Heart left ventricle (tissue), 16 donors: Measurements from ENCODE around the gene STK11IP. TPM values are rescaled to one million over a fixed set of nuclear protein-coding genes. Genes with fewer than 3 reads are reported as not detected.
A peak's percentile ranks its signal among the peaks of the same experiment; 100 is the strongest.

Source experiments
- ATAC-seq, 4 donors: fragments of 200-7000 bp; cut with Tn5 transposase; one replicate each; pipeline ENCODE4 v1.9.1; 2020 to 2022; ENCODE audit warnings: moderate library complexity in 4 of 4, mild to moderate bottlenecking in 3 of 4, moderate number of reproducible peaks in 1 of 4
- DNase-seq, 5 donors: peaks; one replicate each; pipeline ENCODE4 v3.0.0-alpha.2; 2020
- H3K27ac ChIP-seq, 12 donors: fragments of 200-600 bp; sonication (generic) in 4 of 12; one replicate each; pipeline versions ENCODE4 v1.5.0 to v1.8.0; 2016 to 2022; ENCODE audit warnings: mild to moderate bottlenecking in 2 of 12
- H3K27me3 ChIP-seq, 9 donors: fragments of 200-600 bp; sonication (generic) in 2 of 9; one replicate each; pipeline versions ENCODE4 v1.5.1 to v1.8.0; 2016 to 2022; ENCODE audit warnings: mild to moderate bottlenecking in 3 of 9
- H3K36me3 ChIP-seq, 9 donors: fragments of 200-600 bp; sonication (generic) in 2 of 9; one replicate each; pipeline versions ENCODE4 v1.5.0 to v1.8.0; 2018 to 2022; ENCODE audit warnings: mild to moderate bottlenecking in 2 of 9
- H3K4me1 ChIP-seq, 12 donors: fragments of 200-600 bp; sonication (generic) in 4 of 12; one replicate each; pipeline versions ENCODE4 v1.5.0 to v1.8.0; 2016 to 2022; ENCODE audit warnings: mild to moderate bottlenecking in 3 of 12
- H3K4me3 ChIP-seq, 12 donors: fragments of 200-600 bp; sonication (generic) in 4 of 12; one replicate each; pipeline versions ENCODE4 v1.5.0 to v1.8.0; 2017 to 2022; ENCODE audit warnings: mild to moderate bottlenecking in 9 of 12, moderate library complexity in 4 of 12
- H3K9me3 ChIP-seq, 12 donors: fragments of 200-600 bp; sonication (generic) in 4 of 12; one replicate each; pipeline versions ENCODE4 v1.5.0 to v1.8.0; 2016 to 2022; ENCODE audit warnings: mild to moderate bottlenecking in 1 of 12
- POLR2A ChIP-seq, 2 donors: fragments of 450-650 bp; IDR thresholded peaks; one replicate each; pipeline ENCODE4 v1.6.1; 2017; ENCODE audit warnings: antibody characterized with exemption in 2 of 2, mild to moderate bottlenecking in 2 of 2, moderate library complexity in 2 of 2
- WGBS, 4 donors: extraction: QIAGEN DNeasy Blood & Tissue Kit in 2 of 4; methylation state at CpG; one replicate each; pipeline versions ENCODE4 v1.1.5 to v1.1.7; 2013 to 2018; 5-methylcytosine and 5-hydroxymethylcytosine counted together
- intact Hi-C, 10 donors: fragments of 100-400 bp; cut with DNase I; formaldehyde crosslinking; loops; one replicate each; pipeline versions ENCODE4 v1.11.1 to v1.14.2; 2022
- polyA plus RNA-seq, 2 donors: library from polyadenylated mRNA; stranded (reverse); fragments of 200-250 nt; gene quantifications; one replicate each; pipeline ENCODE4 v1.2.3, GENCODE V29; 2013
- total RNA-seq, 9 donors: library from RNA; depleted of rRNA in 2 of 9; stranded (reverse); fragments of >200 nt in 2 of 9; fragmentation: NEBNext Ultra II Directional in 3 of 9; extraction: Animal tissue kit (Norgen Biotek cat#: 25700) in 3 of 9; gene quantifications; one replicate each; pipeline versions ENCODE4 v1.1.0 to v1.2.4, GENCODE V29; 2016 to 2023
- TF ChIP-seq, protein P1 (sequence below), 12 donors: fragments of 200-600 bp; sonication (generic) in 4 of 12; IDR thresholded peaks; one replicate each; pipeline versions ENCODE4 v1.5.0 to v1.8.0; 2018 to 2022; ENCODE audit warnings: antibody characterized with exemption in 12 of 12, mild to moderate bottlenecking in 5 of 12
- donor health status: ischemic (EF 13 %, LVEDD 7.1; RV severe dilation, severe dysfunction).
- donor health status: healthy with polysubstance abuse.
- donor health status: DM: no; HTN: yes; CAD: no.
- donor health status: DM: no; HTN: no; CAD: no.
- donor health status: ischemic (EF 25% LVEDD 6.9; RV normal size, moderate dysfunction).
- donor health status: ischemic (EF 25% LVEDD 5.7; RV mildly dilated, moderate dysfunction).
- donor health status: healthy.
- donor health status: DM: yes; HTN: yes; CAD: no.
- donor health status: ischemic (EF 35%, LVEDD 5.7; RV mildly dilated, moderate dysfunction).
- donor health status: nonischemic (EF 11% LVEDD 7.7; RV severe dilation, severe dysfunction).
- donor health status: DM: yes; HTN: yes; CAD: no.
- donor health status: PGD.
- donor health status: ischemic (EF 29% LVEDD 5.4; RV normal size, mild dysfunction).
- donor health status: nonischemic (EF 23%, LVEDD 6.1; RV moderate dilation, normal function).

Gene STK11IP
- total and polyA plus RNA-seq, 11 donors = 7.3 to 24.1 (median 14.9) TPM

DNA sequence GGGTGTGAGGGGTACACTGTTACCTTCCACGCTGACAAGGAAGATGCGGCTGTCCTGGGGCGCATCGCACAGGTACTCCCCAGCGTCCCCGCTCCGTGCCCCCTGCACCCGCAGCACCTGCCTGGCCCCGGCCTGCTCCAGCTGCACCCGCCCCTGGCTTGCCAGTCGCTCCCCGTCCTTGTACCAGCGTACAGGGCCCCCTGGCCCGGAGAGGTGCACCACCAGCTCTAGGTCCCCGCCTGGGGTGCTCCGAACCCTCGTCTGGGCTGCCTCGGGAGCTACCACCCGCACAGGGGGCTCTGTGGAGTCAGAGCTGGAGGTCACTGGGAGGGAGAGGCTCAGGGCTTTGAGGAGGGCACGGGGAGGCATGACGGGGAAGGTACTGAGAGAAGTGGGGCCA, 40.3 kb upstream of the STK11IP start:
- DNase-seq (peak in 2 of 5 donors; percentile 23 to 62), ATAC-seq (no peak)
- H3K27ac ChIP-seq = no peak overlapping the region
- H3K27me3 ChIP-seq = peaks cover 0 to 13% (median 0%) of the 10 kb centered on the region in 9 donors
- WGBS, 4 donors = 86 to 93% (median 93%) methylated on average over 15 to 21 of the region's 21 CpGs
- H3K4me1 ChIP-seq = peaks cover 0 to 33% (median 14%) of the 10 kb centered on the region in 12 donors
- H3K36me3 ChIP-seq = peaks cover 0 to 44% (median 29%) of the 10 kb centered on the region in 9 donors
- H3K9me3 ChIP-seq = no peaks in the 10 kb centered on the region
- intact Hi-C loops = loop anchor here in 1 of 10 donors (10.0 kb wide), 1 partner anchor 47 kb away; no protein-coding TSS in a partner anchor
- no peak for TF ChIP-seq POLR2A (IDR thresholded peaks at IDR 0.05)
- TF ChIP-seq, protein P1, sequence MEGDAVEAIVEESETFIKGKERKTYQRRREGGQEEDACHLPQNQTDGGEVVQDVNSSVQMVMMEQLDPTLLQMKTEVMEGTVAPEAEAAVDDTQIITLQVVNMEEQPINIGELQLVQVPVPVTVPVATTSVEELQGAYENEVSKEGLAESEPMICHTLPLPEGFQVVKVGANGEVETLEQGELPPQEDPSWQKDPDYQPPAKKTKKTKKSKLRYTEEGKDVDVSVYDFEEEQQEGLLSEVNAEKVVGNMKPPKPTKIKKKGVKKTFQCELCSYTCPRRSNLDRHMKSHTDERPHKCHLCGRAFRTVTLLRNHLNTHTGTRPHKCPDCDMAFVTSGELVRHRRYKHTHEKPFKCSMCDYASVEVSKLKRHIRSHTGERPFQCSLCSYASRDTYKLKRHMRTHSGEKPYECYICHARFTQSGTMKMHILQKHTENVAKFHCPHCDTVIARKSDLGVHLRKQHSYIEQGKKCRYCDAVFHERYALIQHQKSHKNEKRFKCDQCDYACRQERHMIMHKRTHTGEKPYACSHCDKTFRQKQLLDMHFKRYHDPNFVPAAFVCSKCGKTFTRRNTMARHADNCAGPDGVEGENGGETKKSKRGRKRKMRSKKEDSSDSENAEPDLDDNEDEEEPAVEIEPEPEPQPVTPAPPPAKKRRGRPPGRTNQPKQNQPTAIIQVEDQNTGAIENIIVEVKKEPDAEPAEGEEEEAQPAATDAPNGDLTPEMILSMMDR (IDR thresholded peaks at IDR 0.05) = no peak
- H3K4me3 ChIP-seq = no peak overlapping the region

DNA sequence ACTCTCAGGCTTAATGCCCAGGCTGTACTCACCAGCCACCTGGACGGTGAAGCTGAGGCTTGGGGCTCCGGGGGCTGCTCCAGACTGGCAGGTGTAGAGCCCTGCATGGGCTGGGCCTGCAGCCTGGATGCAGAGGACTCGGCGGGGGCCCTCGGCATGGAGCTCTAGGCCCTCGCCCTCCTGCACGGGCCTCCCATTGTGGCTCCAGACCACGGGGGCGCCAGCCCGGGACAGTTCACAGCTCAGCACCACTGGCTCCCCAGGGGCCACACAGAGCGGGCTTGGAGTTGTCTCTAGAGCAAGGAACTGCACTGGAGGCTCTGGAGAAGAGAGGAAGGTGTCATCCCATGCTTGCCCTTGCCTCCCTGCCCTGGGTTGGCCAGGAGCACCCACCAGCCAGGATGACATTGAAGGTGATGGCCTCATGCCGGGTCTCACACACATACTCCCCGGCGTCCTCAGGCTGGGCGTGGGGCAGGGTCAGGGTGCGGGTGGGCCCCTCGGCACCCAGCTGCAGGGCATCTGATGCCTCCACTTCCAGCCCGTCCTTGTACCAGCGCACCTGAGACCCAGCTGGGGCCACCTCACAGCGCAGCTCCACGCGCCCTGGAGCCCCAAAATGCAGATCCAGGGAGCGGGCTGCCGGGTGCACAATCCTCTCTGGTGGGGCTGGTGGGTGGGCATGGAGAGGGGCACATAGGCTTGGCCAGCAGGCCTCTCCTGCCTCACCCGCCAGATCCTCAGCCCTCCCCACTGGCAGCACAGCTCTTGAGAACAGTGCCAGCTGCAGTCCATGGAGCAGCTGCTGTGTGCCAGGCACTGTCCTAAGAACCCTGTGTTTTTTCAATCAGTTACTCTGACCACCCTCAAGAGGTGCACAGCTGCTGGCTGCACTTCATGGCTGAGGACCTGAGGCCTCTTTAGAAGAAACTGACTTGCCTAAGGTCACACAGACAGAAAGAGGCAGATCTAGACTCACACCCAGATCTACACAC, 39.6 kb upstream of the STK11IP start:
- peaks cover 0 to 52% (median 37%) of the 10 kb centered on the region in 9 donors for H3K36me3 ChIP-seq
- ATAC-seq = no peak
- WGBS, 4 donors = 88 to 95% (median 93%) methylated on average over 15 to 25 of the region's 25 CpGs
- peaks cover 0 to 25% (median 8%) of the 10 kb centered on the region in 12 donors for H3K4me1 ChIP-seq
- H3K27ac ChIP-seq = no peak overlapping the region
- no peak for TF ChIP-seq POLR2A (IDR thresholded peaks at IDR 0.05)
- TF ChIP-seq, protein P1 (IDR thresholded peaks at IDR 0.05) = no peak
- peak in 3 of 5 donors; percentile 18 to 58 (median 22) for DNase-seq
- no peak overlapping the region for H3K4me3 ChIP-seq
- peaks cover 0 to 8% (median 0%) of the 10 kb centered on the region in 9 donors for H3K27me3 ChIP-seq
- intact Hi-C loops = loop anchor here in 1 of 10 donors (10.0 kb wide), 1 partner anchor 47 kb away; no protein-coding TSS in a partner anchor
- H3K9me3 ChIP-seq = no peaks in the 10 kb centered on the region

DNA sequence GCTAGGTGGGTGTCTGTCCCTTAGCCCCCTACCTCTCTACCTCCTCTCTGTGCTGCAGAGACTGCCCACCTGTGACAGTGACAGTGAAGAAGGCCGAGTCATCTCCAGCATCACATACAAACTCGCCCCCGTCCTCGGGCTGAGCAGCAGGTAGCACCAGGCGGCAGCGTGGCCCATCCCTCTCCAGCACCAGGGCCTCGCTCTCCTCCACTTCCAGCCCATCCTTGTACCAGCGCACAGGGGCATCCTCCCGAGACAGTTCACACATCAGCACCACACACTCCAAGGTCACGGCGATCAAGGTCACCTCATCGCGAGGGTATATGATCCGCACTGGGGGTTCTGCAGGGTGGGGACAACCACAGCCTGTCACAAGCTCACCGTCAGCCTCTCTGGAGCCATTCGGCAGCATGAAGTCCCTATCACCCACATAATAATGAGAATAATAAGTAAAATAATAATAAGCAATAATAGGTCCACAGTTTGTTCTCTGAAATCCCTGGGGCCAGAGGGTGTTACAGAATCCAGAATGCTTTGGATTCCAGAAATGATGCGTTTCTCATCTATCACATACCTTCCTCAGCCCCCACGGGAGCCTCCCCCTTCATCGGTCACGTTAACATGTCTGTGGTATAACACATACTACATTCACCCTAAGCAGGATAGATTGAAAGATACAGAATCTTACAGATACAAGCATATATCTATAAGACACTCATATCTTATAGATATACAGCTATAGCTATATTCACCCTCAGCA, 38.3 kb upstream of the STK11IP start:
- peaks cover 0 to 23% (median 7%) of the 10 kb centered on the region in 12 donors for H3K4me1 ChIP-seq
- H3K36me3 ChIP-seq = peaks cover 0 to 62% (median 48%) of the 10 kb centered on the region in 9 donors
- DNase-seq (peak in 2 of 5 donors; percentile 18 to 21), ATAC-seq (no peak)
- H3K4me3 ChIP-seq = no peak overlapping the region
- H3K27ac ChIP-seq = no peak overlapping the region
- WGBS, 4 donors = 74 to 86% (median 81%) methylated on average over 20 of the region's 20 CpGs
- intact Hi-C loops = loop anchor here in 1 of 10 donors (10.0 kb wide), 1 partner anchor 45 kb away; no protein-coding TSS in a partner anchor
- TF ChIP-seq, protein P1 (IDR thresholded peaks at IDR 0.05) = no peak
- no peak for TF ChIP-seq POLR2A (IDR thresholded peaks at IDR 0.05)
- peaks cover 0 to 3% (median 0%) of the 10 kb centered on the region in 9 donors for H3K27me3 ChIP-seq
- no peaks in the 10 kb centered on the region for H3K9me3 ChIP-seq
